ENCODE measurements around the gene LRRFIP1. TPM values are rescaled to one million over a fixed set of nuclear protein-coding genes. Genes with fewer than 3 reads are reported as not detected.

The LRRFIP1 gene
- total and polyA plus RNA-seq, 2 donors (not counting 3 experiments of a cell fraction or from before 2014, with no cell fraction given), result 39.2 to 179 TPM

DNA sequence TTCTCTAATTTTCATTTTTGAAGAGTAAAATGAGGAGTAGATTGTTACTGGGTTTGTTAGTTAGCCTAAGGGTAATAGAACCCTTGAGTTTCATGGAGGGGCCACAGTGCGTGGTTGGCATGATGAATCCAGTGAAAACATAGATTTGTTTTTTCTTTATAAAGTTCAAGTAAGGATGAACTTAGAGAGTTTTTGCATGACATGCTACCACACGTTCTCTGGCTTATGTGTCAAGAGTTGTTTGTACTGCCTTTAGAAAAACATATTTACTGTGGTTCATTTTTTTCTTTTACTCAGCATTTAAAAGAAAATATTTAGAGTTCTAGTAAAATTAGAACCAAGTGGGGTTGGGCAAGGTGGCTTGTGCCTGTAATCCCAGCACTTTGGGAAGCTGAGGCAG, 193.0 kb downstream of the LRRFIP1 start:
- no peak overlapping the region for H3K4me2 ChIP-seq (ENCODE audit: insufficient read depth, low read length)
- no peaks in the 10 kb centered on the region for H4K20me1 ChIP-seq (replicated peaks; ENCODE audit: control insufficient read depth, extremely low read depth, insufficient read depth, low read length)
- no peaks in the 10 kb centered on the region for H3K27me3 ChIP-seq (ENCODE audit: control insufficient read depth in 2 of 2, insufficient read depth in 2 of 2, low read length in 2 of 2)
- no peaks in the 10 kb centered on the region for H3K9me3 ChIP-seq (replicated peaks; ENCODE audit: control insufficient read depth, insufficient read depth, low read length)
- H3K4me3 ChIP-seq (replicated peaks in 1 of 3; ENCODE audit: insufficient read depth in 1 of 3, low read depth in 1 of 3, low read length in 3 of 3), result no peak overlapping the region
- no peaks in the 10 kb centered on the region for H3K36me3 ChIP-seq (ENCODE audit: control insufficient read depth in 2 of 2, extremely low read depth in 1 of 2, insufficient read depth in 2 of 2, low read length in 2 of 2)
- no peaks in the 10 kb centered on the region for H3K79me2 ChIP-seq (ENCODE audit: control insufficient read depth, insufficient read depth, low read length)
- H3K9me1 ChIP-seq (replicated peaks; ENCODE audit: control insufficient read depth, extremely low read depth, insufficient read depth, low read length), result no peaks in the 10 kb centered on the region
- FAIRE-seq (no peak), DNase-seq (ENCODE audit: low read depth, low spot score) (no peak)
- ChIA-PET POLR2A (no interaction called here), CTCF (interaction anchor here (1.2 kb wide), 1 partner anchor 25 kb away, joined by 3 read pairs; no protein-coding TSS in a partner anchor)
- H3K9ac ChIP-seq (replicated peaks; ENCODE audit: extremely low read depth, insufficient read depth, low read length), result no peak overlapping the region
- dilution Hi-C loops (cut with MboI; ENCODE audit: extremely low pct_ligation_motif_present, low sequenced_read_pairs) (no loop called here), intact Hi-C loops (cut with micrococcal nuclease) (no loop called here)
- no TSS peak for BruUV-seq (replicated peaks)
- H2AFZ ChIP-seq (ENCODE audit: low read depth, low read length), result no peak overlapping the region
- H3K4me1 ChIP-seq (ENCODE audit: control insufficient read depth, extremely low read depth, insufficient read depth, low read length), result no peaks in the 10 kb centered on the region
- no peak overlapping the region for H3K27ac ChIP-seq (ENCODE audit: insufficient read depth, low read depth, low read length)
- TF ChIP-seq POLR2A (IDR thresholded peaks at IDR 0.05; ENCODE audit: low read depth, low read length) (no peak), GATA2 (IDR thresholded peaks at IDR 0.05; ENCODE audit: insufficient read depth, insufficient read length, low read depth, low read length) (no peak), MYC (IDR thresholded peaks at IDR 0.05; ENCODE audit: low read depth, low read length) (no peak), EZH2 (IDR thresholded peaks at IDR 0.05; ENCODE audit: borderline replicate concordance, low read depth, low read length, severe bottlenecking) (no peak), POLR2AphosphoS5 (IDR thresholded peaks at IDR 0.05; ENCODE audit: insufficient read depth, low read depth, low read length) (no peak)
- TF ChIP-seq, protein P1, sequence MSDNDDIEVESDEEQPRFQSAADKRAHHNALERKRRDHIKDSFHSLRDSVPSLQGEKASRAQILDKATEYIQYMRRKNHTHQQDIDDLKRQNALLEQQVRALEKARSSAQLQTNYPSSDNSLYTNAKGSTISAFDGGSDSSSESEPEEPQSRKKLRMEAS (IDR thresholded peaks at IDR 0.05; ENCODE audit: insufficient read depth, insufficient read length), result no peak

GRCh38 chr2:237823544-237823943, 196.2 kb downstream of the LRRFIP1 start:
- no peaks in the 10 kb centered on the region for H3K79me2 ChIP-seq (ENCODE audit: control insufficient read depth, insufficient read depth, low read length)
- TF ChIP-seq JUN (IDR thresholded peaks at IDR 0.05; ENCODE audit: borderline replicate concordance, insufficient read depth, insufficient read length, low read depth), result no peak
- no peak for TF ChIP-seq POLR2AphosphoS5 (IDR thresholded peaks at IDR 0.05; ENCODE audit: insufficient read depth, low read depth, low read length)
- TF ChIP-seq EZH2 (IDR thresholded peaks at IDR 0.05; ENCODE audit: borderline replicate concordance, low read depth, low read length, severe bottlenecking), result no peak
- TF ChIP-seq CTCF (IDR thresholded peaks at IDR 0.05; ENCODE audit: extremely low read depth in 1 of 2, insufficient read depth in 1 of 2, low read depth in 1 of 2, low read length in 2 of 2), result no peak
- no peak for TF ChIP-seq GATA2 (IDR thresholded peaks at IDR 0.05; ENCODE audit: insufficient read depth, insufficient read length, low read depth, low read length)
- no peak for TF ChIP-seq FOS (IDR thresholded peaks at IDR 0.05; ENCODE audit: borderline replicate concordance, insufficient read depth, low read length)
- TF ChIP-seq MYC (IDR thresholded peaks at IDR 0.05; ENCODE audit: low read depth, low read length), result no peak
- H3K4me1 ChIP-seq (ENCODE audit: control insufficient read depth, extremely low read depth, insufficient read depth, low read length), result no peaks in the 10 kb centered on the region
- no peaks in the 10 kb centered on the region for H3K9me1 ChIP-seq (replicated peaks; ENCODE audit: control insufficient read depth, extremely low read depth, insufficient read depth, low read length)
- intact Hi-C loops (cut with micrococcal nuclease), result no loop called here
- no TSS peak for BruUV-seq (replicated peaks)
- DNase-seq (ENCODE audit: low read depth, low spot score) (no peak), FAIRE-seq (no peak)
- H3K36me3 ChIP-seq (ENCODE audit: control insufficient read depth in 2 of 2, extremely low read depth in 1 of 2, insufficient read depth in 2 of 2, low read length in 2 of 2), result no peaks in the 10 kb centered on the region
- ChIA-PET POLR2A (no interaction called here), CTCF (interaction anchor here (1.2 kb wide), 1 partner anchor 13 kb away, joined by 3 read pairs; no protein-coding TSS in a partner anchor)
- dilution Hi-C loops (cut with MboI; ENCODE audit: extremely low pct_ligation_motif_present, low sequenced_read_pairs), result no loop called here
- no peak overlapping the region for H3K9ac ChIP-seq (replicated peaks; ENCODE audit: extremely low read depth, insufficient read depth, low read length)
- H4K20me1 ChIP-seq (replicated peaks; ENCODE audit: control insufficient read depth, extremely low read depth, insufficient read depth, low read length), result no peaks in the 10 kb centered on the region
- no peak overlapping the region for H3K27ac ChIP-seq (ENCODE audit: insufficient read depth, low read depth, low read length)
- H3K9me3 ChIP-seq (replicated peaks; ENCODE audit: control insufficient read depth, insufficient read depth, low read length), result no peaks in the 10 kb centered on the region
- no peak overlapping the region for H3K4me3 ChIP-seq (replicated peaks in 1 of 3; ENCODE audit: insufficient read depth in 1 of 3, low read depth in 1 of 3, low read length in 3 of 3)
- no peak overlapping the region for H2AFZ ChIP-seq (ENCODE audit: low read depth, low read length)
- no peaks in the 10 kb centered on the region for H3K27me3 ChIP-seq (ENCODE audit: control insufficient read depth in 2 of 2, insufficient read depth in 2 of 2, low read length in 2 of 2)
- H3K4me2 ChIP-seq (ENCODE audit: insufficient read depth, low read length), result no peak overlapping the region

Measured in endothelial cell of umbilical vein (primary cell).